SK-MEL-5 (cell line): ENCODE data around the gene C15orf39. TPM values are rescaled to one million over a fixed set of nuclear protein-coding genes. Genes with fewer than 3 reads are reported as not detected.

ENCODE experiments used
- small RNA-seq, 2 experiments: library from RNA; depleted of rRNA; stranded (forward); fragments of <200 nt; gene quantifications; one replicate each; pipeline ENCODE3, GENCODE V24; 2014
- total RNA-seq: library from RNA; depleted of rRNA; stranded (reverse); fragments of >200 nt; shearing (Covaris generic); gene quantifications from 2 replicates; pipeline ENCODE4 v1.2.3, GENCODE V29; 2014; rRNA removed

C15orf39 gene
- total RNA-seq, 1 experiment from 2014 or later: 10.1 TPM

Small RNA genes within 50 kb of the gene (small RNA-seq; reads per million reads assigned to genes)
- 0 reads per million in 2 experiments for gene AC068338.1

Other genes with a start within 250 kb of the C15orf39 start
- 1.4 and 1.9 TPM in 2 replicates for gene RPP25, start 245.1 kb upstream of the C15orf39 start, total RNA-seq
- gene SCAMP5, start 206.3 kb upstream of the C15orf39 start, total RNA-seq: 3.4 and 5.4 TPM in 2 replicates
- 12.0 and 12.1 TPM in 2 replicates for gene PPCDC, start 178.3 kb upstream of the C15orf39 start, total RNA-seq
- gene GOLGA6C, start 56.5 kb downstream of the C15orf39 start, total RNA-seq: not detected in 2 replicates
- gene GOLGA6D, start 81.0 kb downstream of the C15orf39 start, total RNA-seq: not detected in 2 replicates
- gene COMMD4, start 134.2 kb downstream of the C15orf39 start, total RNA-seq: 115 and 149 TPM in 2 replicates
- 0.29 and 0.40 TPM in 2 replicates for gene NEIL1, start 145.2 kb downstream of the C15orf39 start, total RNA-seq
- 61.9 and 64.9 TPM in 2 replicates for gene MAN2C1, start 166.7 kb downstream of the C15orf39 start, total RNA-seq
- 18.9 and 20.6 TPM in 2 replicates for gene SIN3A, start 249.8 kb downstream of the C15orf39 start, total RNA-seq